ENCODE data around the gene KCNQ1. TPM values are rescaled to one million over a fixed set of nuclear protein-coding genes. Genes with fewer than 3 reads are reported as not detected.

Gene KCNQ1
- total RNA-seq, 1 experiment from 2014 or later = 2.3 TPM

GRCh38 chr11:2599561-2600189 is 154.9 kb downstream of the KCNQ1 start:
- H3K36me3 Mint-ChIP-seq (ENCODE audit: insufficient read depth in 1 of 3, low read depth in 3 of 3) = peaks cover under 1 to 4% (median 2%) of the 10 kb centered on the region in 3 experiments; a peak in 4 of 7 replicates
- H4K5ac ChIP-seq (ENCODE audit: insufficient read length, low read depth, low read length) = no peak overlapping the region
- H3K18ac ChIP-seq (ENCODE audit: insufficient read length, low read depth, low read length) = no peak overlapping the region
- peaks cover 28% of the 10 kb centered on the region for H3K27me3 ChIP-seq (ENCODE audit: insufficient read depth, low read length)
- H3K14ac ChIP-seq (ENCODE audit: insufficient read depth, low read length) = no peak overlapping the region
- no peak overlapping the region for H2BK120ac ChIP-seq (ENCODE audit: low read depth, low read length, poor library complexity, severe bottlenecking)
- WGBS (ENCODE audit: extremely low coverage, insufficient read length, low lambda C conversion rate) = no CpG with 5 or more reads among the region's 8 CpGs
- H3K79me2 ChIP-seq (ENCODE audit: insufficient read depth, low read length) = no peaks in the 10 kb centered on the region
- no peaks in the 10 kb centered on the region for H3K4me1 Mint-ChIP-seq
- H2BK20ac ChIP-seq (ENCODE audit: low read depth, low read length, poor library complexity, severe bottlenecking) = no peak overlapping the region
- no peak overlapping the region for H3K4ac ChIP-seq (ENCODE audit: low read depth, low read length)
- no peak overlapping the region for H2BK15ac ChIP-seq (ENCODE audit: low read depth, low read length)
- no peaks in the 10 kb centered on the region for H3K79me1 ChIP-seq (ENCODE audit: insufficient read depth, low read depth, low read length, poor library complexity, severe bottlenecking)
- H3K27ac ChIP-seq (ENCODE audit: insufficient read length, low read depth, low read length) = no peak overlapping the region
- H4K8ac ChIP-seq (replicated peaks; ENCODE audit: insufficient read length, low read depth, low read length) = no peak overlapping the region
- no peak overlapping the region for H2AFZ ChIP-seq (ENCODE audit: low read length)
- H3K9ac ChIP-seq (ENCODE audit: extremely low read depth, insufficient read length, low read length) = no peak overlapping the region
- peak; percentile 20 for DNase-seq
- H2AK5ac ChIP-seq (ENCODE audit: insufficient read length, low read length) = no peak overlapping the region
- no peaks in the 10 kb centered on the region for H3K23me2 ChIP-seq (ENCODE audit: insufficient read length, low read depth, low read length, poor library complexity, severe bottlenecking)
- H2BK12ac ChIP-seq (ENCODE audit: insufficient read length, low read depth, low read length) = no peak overlapping the region
- no peak overlapping the region for H3K56ac ChIP-seq (ENCODE audit: insufficient read length, low read depth, low read length)
- H3K4me3 Mint-ChIP-seq = no peak overlapping the region
- H3K27me3 Mint-ChIP-seq (ENCODE audit: low read depth) = peaks cover 97% of the 10 kb centered on the region
- no peak overlapping the region for H3T11ph ChIP-seq (ENCODE audit: low read length)
- no peak overlapping the region for H3K4me2 ChIP-seq (ENCODE audit: insufficient read depth, insufficient read length, low read length)
- no peaks in the 10 kb centered on the region for H4K20me1 ChIP-seq (ENCODE audit: control insufficient read depth, insufficient read depth, insufficient read length)
- H3K9me3 ChIP-seq (ENCODE audit: control insufficient read depth, low read depth, low read length) = peaks cover 5% of the 10 kb centered on the region
- no peak overlapping the region for H4K91ac ChIP-seq (ENCODE audit: insufficient read length, low read depth, low read length)
- H3K4me1 ChIP-seq (ENCODE audit: insufficient read depth, low read length) = no peaks in the 10 kb centered on the region
- no peak for TF ChIP-seq CTCF (conservative IDR thresholded peaks at IDR 0.05)
- peaks cover 33 to 45% of the 10 kb centered on the region in 2 experiments for H3K9me3 Mint-ChIP-seq
- no peak overlapping the region for H3K23ac ChIP-seq (ENCODE audit: insufficient read length, low read depth, low read length)
- no peak overlapping the region for H2BK5ac ChIP-seq (ENCODE audit: insufficient read length, low read length)
- no peak overlapping the region for H3K27ac Mint-ChIP-seq

Measured in H9 (cell line).